Astrocyte (in vitro differentiated cells and primary cell): ENCODE measurements around the gene DNMT1. TPM values are rescaled to one million over a fixed set of nuclear protein-coding genes. Genes with fewer than 3 reads are reported as not detected.

Source experiments
- DNase-seq: peaks from one replicate; pipeline ENCODE4 v3.0.0-alpha.2; 2010; ENCODE audit warnings: low read depth
- FAIRE-seq: peaks from 2 replicates; lab custom pipeline; 2011; peaks lifted over from hg19 to GRCh38; lab: Jason Lieb, UNC
- H2AFZ ChIP-seq: 2 replicates; pipeline ENCODE4 v1.6.0; 2012; ENCODE audit warnings: low read depth, low read length, inconsistent platforms
- H3K27ac ChIP-seq: 2 replicates; pipeline ENCODE4 v1.5.1; 2011; ENCODE audit warnings: low read depth, low read length, inconsistent platforms
- H3K27me3 ChIP-seq: 2 replicates; pipeline ENCODE4 v1.6.0; 2011; ENCODE audit warnings: low read length, inconsistent platforms; ENCODE audit not compliant: insufficient read depth
- H3K36me3 ChIP-seq: 2 replicates; pipeline ENCODE4 v1.5.1; 2011; ENCODE audit warnings: low read length, inconsistent platforms; ENCODE audit not compliant: insufficient read depth
- H3K4me1 ChIP-seq: 2 replicates; pipeline ENCODE4 v1.5.1; 2011; ENCODE audit warnings: low read length, inconsistent platforms; ENCODE audit not compliant: insufficient read depth
- H3K4me2 ChIP-seq: 2 replicates; pipeline ENCODE4 v1.6.0; 2012; ENCODE audit warnings: low read length, inconsistent platforms
- H3K4me3 ChIP-seq: 2 replicates; pipeline ENCODE4 v1.5.1; 2011; ENCODE audit warnings: low read depth, mild to moderate bottlenecking, low read length, inconsistent platforms; ENCODE audit not compliant: insufficient read depth
- H3K79me2 ChIP-seq: 2 replicates; pipeline ENCODE4 v1.6.0; 2012; ENCODE audit warnings: mild to moderate bottlenecking, low read length, inconsistent platforms; ENCODE audit not compliant: insufficient read depth
- H3K9ac ChIP-seq: 2 replicates; pipeline ENCODE4 v1.6.0; 2012; ENCODE audit warnings: mild to moderate bottlenecking, low read length, inconsistent platforms
- H3K9me3 ChIP-seq: 2 replicates; pipeline ENCODE4 v1.5.1; 2012; ENCODE audit warnings: low read depth, mild to moderate bottlenecking, low read length, inconsistent platforms; ENCODE audit not compliant: insufficient read depth
- H4K20me1 ChIP-seq: 2 replicates; pipeline ENCODE4 v1.6.0; 2012; ENCODE audit warnings: low read length, inconsistent platforms; ENCODE audit not compliant: insufficient read depth
- H3K27ac Mint-ChIP-seq: one replicate; pipeline ENCODE4 v1.8.0; 2021; ENCODE audit warnings: mild to moderate bottlenecking, mixed read lengths; ENCODE audit not compliant: unreplicated experiment
- H3K27me3 Mint-ChIP-seq: one replicate; pipeline ENCODE4 v1.8.0; 2021; ENCODE audit warnings: low read depth, mixed read lengths; ENCODE audit not compliant: unreplicated experiment
- H3K36me3 Mint-ChIP-seq: one replicate; pipeline ENCODE4 v1.8.0; 2021; ENCODE audit warnings: low read depth, mixed read lengths; ENCODE audit not compliant: unreplicated experiment
- H3K4me1 Mint-ChIP-seq: one replicate; pipeline ENCODE4 v1.8.0; 2021; ENCODE audit warnings: low read depth, mixed read lengths; ENCODE audit not compliant: unreplicated experiment
- H3K4me3 Mint-ChIP-seq: one replicate; pipeline ENCODE4 v1.8.0; 2021; ENCODE audit warnings: mild to moderate bottlenecking, moderate library complexity, mixed read lengths; ENCODE audit not compliant: unreplicated experiment
- H3K9me3 Mint-ChIP-seq: one replicate; pipeline ENCODE4 v1.8.0; 2021; ENCODE audit warnings: mild to moderate bottlenecking, mixed read lengths; ENCODE audit not compliant: unreplicated experiment
- EZH2 ChIP-seq: IDR thresholded peaks from 2 replicates; pipeline ENCODE4 v1.6.1; 2012; ENCODE audit warnings: mild to moderate bottlenecking, low read length, inconsistent platforms; ENCODE audit not compliant: insufficient read depth
- total RNA-seq: library from RNA; stranded (reverse); gene quantifications from 2 replicates; pipeline ENCODE4 v1.2.1, GENCODE V29; 2021
- TF ChIP-seq, protein P1 (sequence below): IDR thresholded peaks from 2 replicates; pipeline ENCODE4 v1.5.1; 2011; ENCODE audit warnings: low read depth, mild to moderate bottlenecking, inconsistent platforms, low read length, moderate library complexity; ENCODE audit not compliant: insufficient read depth

DNMT1 gene
- total RNA-seq, 1 donor from 2014 or later, result 50.6 TPM

DNA sequence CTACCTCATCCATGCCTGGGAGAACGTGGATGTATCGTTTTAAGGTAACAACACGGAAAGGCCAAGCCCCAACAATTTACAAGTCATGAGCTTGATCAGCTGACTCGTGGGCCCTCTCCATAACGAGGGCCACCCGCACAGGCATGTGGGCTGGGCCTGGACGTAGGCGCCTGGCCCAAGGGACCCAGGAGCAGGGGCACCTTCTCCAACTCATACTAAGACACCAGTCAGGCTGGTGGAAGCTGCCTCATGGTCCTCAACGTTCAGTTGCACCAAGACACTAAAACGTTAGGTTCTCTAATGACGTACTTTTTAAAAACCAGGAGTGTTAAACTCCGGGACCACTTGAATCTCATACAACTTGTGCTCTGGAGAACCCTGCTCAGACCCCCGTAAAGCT is 53.3 kb downstream of the DNMT1 start:
- H3K4me1 Mint-ChIP-seq, result no peaks in the 10 kb centered on the region
- DNase-seq (no peak), FAIRE-seq (no peak)
- Histone ChIP-seq H3K4me1 (no peaks in the 10 kb centered on the region), H4K20me1 (peaks cover 21% of the 10 kb centered on the region), H3K4me3 (no peak overlapping the region), H3K4me2 (no peak overlapping the region), H3K9ac (no peak overlapping the region), H3K79me2 (no peaks in the 10 kb centered on the region), H3K36me3 (peaks cover 39% of the 10 kb centered on the region), H3K9me3 (no peaks in the 10 kb centered on the region), H3K27ac (no peak overlapping the region), H2AFZ (no peak overlapping the region), H3K27me3 (no peaks in the 10 kb centered on the region)
- peaks cover 10% of the 10 kb centered on the region for H3K36me3 Mint-ChIP-seq
- no peak for TF ChIP-seq EZH2
- TF ChIP-seq, protein P1, sequence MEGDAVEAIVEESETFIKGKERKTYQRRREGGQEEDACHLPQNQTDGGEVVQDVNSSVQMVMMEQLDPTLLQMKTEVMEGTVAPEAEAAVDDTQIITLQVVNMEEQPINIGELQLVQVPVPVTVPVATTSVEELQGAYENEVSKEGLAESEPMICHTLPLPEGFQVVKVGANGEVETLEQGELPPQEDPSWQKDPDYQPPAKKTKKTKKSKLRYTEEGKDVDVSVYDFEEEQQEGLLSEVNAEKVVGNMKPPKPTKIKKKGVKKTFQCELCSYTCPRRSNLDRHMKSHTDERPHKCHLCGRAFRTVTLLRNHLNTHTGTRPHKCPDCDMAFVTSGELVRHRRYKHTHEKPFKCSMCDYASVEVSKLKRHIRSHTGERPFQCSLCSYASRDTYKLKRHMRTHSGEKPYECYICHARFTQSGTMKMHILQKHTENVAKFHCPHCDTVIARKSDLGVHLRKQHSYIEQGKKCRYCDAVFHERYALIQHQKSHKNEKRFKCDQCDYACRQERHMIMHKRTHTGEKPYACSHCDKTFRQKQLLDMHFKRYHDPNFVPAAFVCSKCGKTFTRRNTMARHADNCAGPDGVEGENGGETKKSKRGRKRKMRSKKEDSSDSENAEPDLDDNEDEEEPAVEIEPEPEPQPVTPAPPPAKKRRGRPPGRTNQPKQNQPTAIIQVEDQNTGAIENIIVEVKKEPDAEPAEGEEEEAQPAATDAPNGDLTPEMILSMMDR, result no peak
- H3K4me3 Mint-ChIP-seq, result no peak overlapping the region
- H3K27ac Mint-ChIP-seq, result no peak overlapping the region
- H3K27me3 Mint-ChIP-seq, result no peaks in the 10 kb centered on the region
- H3K9me3 Mint-ChIP-seq, result no peaks in the 10 kb centered on the region

DNA sequence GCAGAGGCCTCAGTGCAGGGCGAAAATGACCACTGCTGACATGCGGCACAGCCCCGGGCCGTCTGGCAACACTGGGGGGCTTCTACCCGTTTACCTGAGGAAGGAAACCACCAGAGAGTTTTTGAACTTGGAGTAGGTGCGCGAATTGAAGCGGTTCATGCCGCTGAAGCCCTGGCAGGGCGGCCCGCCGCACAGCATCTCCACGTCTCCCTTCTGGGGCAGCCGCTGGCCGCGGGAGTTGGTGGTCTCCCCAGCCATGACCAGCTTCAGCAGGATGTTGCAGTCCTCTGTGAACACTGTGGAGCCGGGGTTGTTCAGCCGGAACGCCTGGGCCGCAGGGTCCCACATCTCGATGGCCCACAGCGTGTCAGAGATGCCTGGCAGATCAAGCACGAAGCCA is 54.8 kb downstream of the DNMT1 start:
- H3K9me3 ChIP-seq, result no peaks in the 10 kb centered on the region
- peaks cover 12% of the 10 kb centered on the region for H4K20me1 ChIP-seq
- no peak overlapping the region for H2AFZ ChIP-seq
- Mint-ChIP-seq H3K27ac (no peak overlapping the region), H3K9me3 (no peaks in the 10 kb centered on the region), H3K4me1 (no peaks in the 10 kb centered on the region), H3K36me3 (peaks cover 5% of the 10 kb centered on the region), H3K4me3 (no peak overlapping the region), H3K27me3 (no peaks in the 10 kb centered on the region)
- FAIRE-seq, result no peak
- H3K4me2 ChIP-seq, result no peak overlapping the region
- no peaks in the 10 kb centered on the region for H3K27me3 ChIP-seq
- DNase-seq, result no peak
- no peak overlapping the region for H3K27ac ChIP-seq
- no peak overlapping the region for H3K4me3 ChIP-seq
- H3K36me3 ChIP-seq, result peaks cover 33% of the 10 kb centered on the region
- no peak overlapping the region for H3K9ac ChIP-seq
- no peaks in the 10 kb centered on the region for H3K79me2 ChIP-seq
- H3K4me1 ChIP-seq, result no peaks in the 10 kb centered on the region
- TF ChIP-seq, protein P1, result no peak
- no peak for TF ChIP-seq EZH2

DNA sequence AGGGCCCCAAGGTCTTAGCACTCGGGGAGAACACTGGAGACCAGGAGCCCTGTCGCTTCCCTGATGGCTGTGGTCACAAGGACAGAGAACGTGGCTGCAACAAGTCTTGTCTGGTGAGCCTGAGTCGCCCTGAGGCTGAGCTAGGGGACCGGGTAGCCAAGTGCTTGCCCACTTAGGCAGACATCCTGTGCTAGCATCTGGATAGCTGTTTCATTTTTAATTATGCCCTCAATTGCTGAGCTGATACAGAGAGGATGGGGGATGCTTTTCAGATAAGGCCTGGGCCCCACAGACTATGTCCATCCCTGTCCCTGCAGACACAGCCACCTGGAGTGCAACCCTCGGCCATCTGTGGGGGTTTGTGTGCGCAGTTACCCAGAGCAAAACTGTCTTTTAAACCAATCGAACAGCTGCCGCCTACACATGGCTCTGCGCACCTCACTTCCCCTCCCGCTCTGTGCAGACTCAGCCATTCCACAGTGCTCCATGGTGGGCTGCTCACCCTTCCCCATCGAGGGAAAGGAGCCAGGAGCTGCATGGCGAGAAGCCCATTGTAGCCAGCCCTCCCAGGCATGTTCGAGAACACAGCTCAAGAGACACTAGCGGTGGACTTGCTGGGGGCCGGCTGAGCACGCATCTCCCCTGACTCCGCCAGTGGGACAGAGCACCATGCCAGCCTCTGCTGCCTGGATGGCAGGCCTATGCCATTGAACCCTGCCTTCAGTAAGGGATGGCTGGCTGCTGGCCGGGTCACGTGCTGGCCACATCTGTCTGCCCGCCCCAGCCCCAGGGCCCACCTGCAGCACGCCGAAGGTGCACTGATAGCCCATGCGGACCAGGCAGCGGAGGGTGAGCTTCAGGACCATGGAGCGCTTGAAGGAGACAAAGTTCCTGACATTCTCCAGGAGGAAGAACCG is 55.6 kb downstream of the DNMT1 start:
- DNase-seq (no peak), FAIRE-seq (no peak)
- Histone ChIP-seq H3K27ac (no peak overlapping the region), H3K9ac (no peak overlapping the region), H4K20me1 (peaks cover 10% of the 10 kb centered on the region), H3K9me3 (no peaks in the 10 kb centered on the region), H3K4me2 (no peak overlapping the region), H3K4me3 (no peak overlapping the region), H3K79me2 (no peaks in the 10 kb centered on the region), H3K4me1 (no peaks in the 10 kb centered on the region), H2AFZ (no peak overlapping the region), H3K27me3 (no peaks in the 10 kb centered on the region), H3K36me3 (peaks cover 35% of the 10 kb centered on the region)
- Mint-ChIP-seq H3K4me3 (no peak overlapping the region), H3K4me1 (no peaks in the 10 kb centered on the region), H3K36me3 (peaks cover 5% of the 10 kb centered on the region), H3K27ac (no peak overlapping the region), H3K9me3 (no peaks in the 10 kb centered on the region), H3K27me3 (no peaks in the 10 kb centered on the region)
- TF ChIP-seq, protein P1, result no peak
- TF ChIP-seq EZH2, result no peak
